Heart right ventricle (tissue), 16 donors: ENCODE data around the gene GLYAT. TPM values are rescaled to one million over a fixed set of nuclear protein-coding genes. Genes with fewer than 3 reads are reported as not detected.

Source experiments
- ATAC-seq, 8 donors: fragments of 200-7000 bp; cut with Tn5 transposase; one replicate each; pipeline ENCODE4 v1.9.1; 2020; ENCODE audit warnings: mild to moderate bottlenecking in 8 of 8, moderate library complexity in 8 of 8, moderate number of reproducible peaks in 1 of 8
- DNase-seq, 2 donors: peaks; one replicate each; pipeline ENCODE4 v3.0.0-alpha.2; 2020
- H3K27ac ChIP-seq, 10 donors: fragments of 200-600 bp; sonication (generic) in 2 of 10; one replicate each; pipeline versions ENCODE4 v1.5.0 to v1.8.0; 2020 to 2022; ENCODE audit warnings: mild to moderate bottlenecking in 3 of 10
- H3K27me3 ChIP-seq, 7 donors: fragments of 200-600 bp; one replicate each; pipeline ENCODE4 v1.8.0; 2021 to 2022; ENCODE audit warnings: mild to moderate bottlenecking in 2 of 7
- H3K36me3 ChIP-seq, 9 donors: fragments of 200-600 bp; sonication (generic) in 1 of 9; one replicate each; pipeline versions ENCODE4 v1.5.0 to v1.8.0; 2020 to 2022; ENCODE audit warnings: mild to moderate bottlenecking in 2 of 9
- H3K4me1 ChIP-seq, 9 donors: fragments of 200-600 bp; sonication (generic) in 1 of 9; one replicate each; pipeline versions ENCODE4 v1.5.0 to v1.8.0; 2020 to 2022; ENCODE audit warnings: mild to moderate bottlenecking in 4 of 9
- H3K4me3 ChIP-seq, 10 donors: fragments of 200-600 bp; sonication (generic) in 2 of 10; one replicate each; pipeline versions ENCODE4 v1.5.0 to v1.8.0; 2020 to 2022; ENCODE audit warnings: mild to moderate bottlenecking in 7 of 10, moderate library complexity in 2 of 10
- H3K9me3 ChIP-seq, 11 donors: fragments of 200-600 bp in 10 of 11; sonication (generic) in 2 of 11; one replicate each; pipeline versions ENCODE4 v1.5.0 to v1.8.0; 2013 to 2022; ENCODE audit warnings: mild to moderate bottlenecking in 2 of 11, control low read depth in 1 of 11, moderate library complexity in 1 of 11
- WGBS, 2 donors: extraction: QIAGEN DNeasy Blood & Tissue Kit; methylation state at CpG; one replicate each; pipeline ENCODE4 v1.1.7; 2013; ENCODE audit warnings: inconsistent platforms in 1 of 2; 5-methylcytosine and 5-hydroxymethylcytosine counted together
- intact Hi-C, 10 donors: fragments of 100-400 bp; cut with DNase I; formaldehyde crosslinking; loops; one replicate each; pipeline versions ENCODE4 v1.11.1 to v1.14.2; 2022
- polyA plus RNA-seq, 2 donors: library from polyadenylated mRNA; stranded (reverse); fragments of 200-250 nt; gene quantifications; one replicate each; pipeline ENCODE4 v1.2.3, GENCODE V29; 2013
- total RNA-seq, 10 donors: library from RNA; stranded (reverse); fragmentation: NEBNext Ultra II Directional in 3 of 10; extraction: Animal tissue kit (Norgen Biotek cat#: 25700) in 3 of 10; gene quantifications; one replicate each; pipeline versions ENCODE4 v1.2.1 to v1.2.4, GENCODE V29; 2021 to 2023
- TF ChIP-seq, protein P1 (sequence below), 9 donors: fragments of 200-600 bp; sonication (generic) in 2 of 9; IDR thresholded peaks; one replicate each; pipeline versions ENCODE4 v1.5.0 to v1.8.0; 2021 to 2022; ENCODE audit warnings: antibody characterized with exemption in 9 of 9, mild to moderate bottlenecking in 5 of 9, moderate library complexity in 1 of 9
- donor health status: Arrhythmogenic right ventricular cardiomyopathy.
- donor health status: ischemic (EF 13 %, LVEDD 7.1; RV severe dilation, severe dysfunction).
- donor health status: healthy with polysubstance abuse.
- donor health status: DM: no; HTN: yes; CAD: no.
- donor health status: DM: no; HTN: no; CAD: no.
- donor health status: ischemic (EF 25% LVEDD 6.9; RV normal size, moderate dysfunction).
- donor health status: ischemic (EF 25% LVEDD 5.7; RV mildly dilated, moderate dysfunction).
- donor health status: healthy.
- donor health status: DM: yes; HTN: yes; CAD: no.
- donor health status: Ischemic cardiomyopathy.
- donor health status: ischemic (EF 35%, LVEDD 5.7; RV mildly dilated, moderate dysfunction).
- donor health status: nonischemic (EF 11% LVEDD 7.7; RV severe dilation, severe dysfunction).
- donor health status: DM: yes; HTN: yes; CAD: no.
- donor health status: PGD.
- donor health status: ischemic (EF 29% LVEDD 5.4; RV normal size, mild dysfunction).
- donor health status: nonischemic (EF 23%, LVEDD 6.1; RV moderate dilation, normal function).

The GLYAT gene
- total and polyA plus RNA-seq, 12 donors, result 0.22 to 0.79 (median 0.29) TPM; not detected in 7

DNA sequence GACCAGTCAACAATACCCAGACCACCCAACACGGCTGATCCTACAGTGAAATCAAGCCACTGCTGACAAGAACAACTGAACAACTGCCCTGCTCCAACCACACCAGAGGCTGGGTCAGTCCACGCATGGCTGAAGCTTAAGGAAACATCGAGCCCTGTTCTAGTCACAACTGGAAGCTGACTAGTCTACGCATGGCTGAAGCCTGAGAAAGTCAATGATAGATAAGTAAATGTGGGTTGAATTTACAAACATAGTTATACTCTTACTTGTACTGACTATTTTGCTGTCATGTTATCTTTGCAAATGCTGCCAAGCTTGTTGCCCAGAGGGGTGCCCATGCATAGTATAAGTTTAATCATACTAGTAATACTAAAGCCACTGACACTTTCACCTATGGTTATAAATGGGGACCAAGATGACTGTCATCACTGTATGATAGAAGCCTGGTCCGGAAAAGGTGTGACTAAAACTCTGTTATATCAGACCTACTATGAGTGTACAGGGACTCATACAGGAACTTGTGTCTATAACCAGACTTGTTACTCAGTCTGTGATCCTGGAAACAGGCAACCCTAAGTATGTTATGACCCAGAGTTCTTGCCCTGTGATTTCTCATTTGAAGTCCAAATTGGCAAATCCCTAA lies 43.4 kb upstream of the GLYAT start:
- ATAC-seq (no peak), DNase-seq (no peak)
- Histone ChIP-seq H3K27ac (no peak overlapping the region), H3K9me3 (no peaks in the 10 kb centered on the region), H3K4me3 (no peak overlapping the region), H3K27me3 (peaks cover 0 to 20% (median 0%) of the 10 kb centered on the region in 7 donors), H3K36me3 (no peaks in the 10 kb centered on the region), H3K4me1 (peaks cover 0 to 7% (median 0%) of the 10 kb centered on the region in 9 donors)
- intact Hi-C loops, result no loop called here
- TF ChIP-seq, protein P1, sequence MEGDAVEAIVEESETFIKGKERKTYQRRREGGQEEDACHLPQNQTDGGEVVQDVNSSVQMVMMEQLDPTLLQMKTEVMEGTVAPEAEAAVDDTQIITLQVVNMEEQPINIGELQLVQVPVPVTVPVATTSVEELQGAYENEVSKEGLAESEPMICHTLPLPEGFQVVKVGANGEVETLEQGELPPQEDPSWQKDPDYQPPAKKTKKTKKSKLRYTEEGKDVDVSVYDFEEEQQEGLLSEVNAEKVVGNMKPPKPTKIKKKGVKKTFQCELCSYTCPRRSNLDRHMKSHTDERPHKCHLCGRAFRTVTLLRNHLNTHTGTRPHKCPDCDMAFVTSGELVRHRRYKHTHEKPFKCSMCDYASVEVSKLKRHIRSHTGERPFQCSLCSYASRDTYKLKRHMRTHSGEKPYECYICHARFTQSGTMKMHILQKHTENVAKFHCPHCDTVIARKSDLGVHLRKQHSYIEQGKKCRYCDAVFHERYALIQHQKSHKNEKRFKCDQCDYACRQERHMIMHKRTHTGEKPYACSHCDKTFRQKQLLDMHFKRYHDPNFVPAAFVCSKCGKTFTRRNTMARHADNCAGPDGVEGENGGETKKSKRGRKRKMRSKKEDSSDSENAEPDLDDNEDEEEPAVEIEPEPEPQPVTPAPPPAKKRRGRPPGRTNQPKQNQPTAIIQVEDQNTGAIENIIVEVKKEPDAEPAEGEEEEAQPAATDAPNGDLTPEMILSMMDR (IDR thresholded peaks at IDR 0.05), result no peak
- WGBS, 2 donors, result 86 to 88% methylated on average over 5 of the region's 5 CpGs

DNA sequence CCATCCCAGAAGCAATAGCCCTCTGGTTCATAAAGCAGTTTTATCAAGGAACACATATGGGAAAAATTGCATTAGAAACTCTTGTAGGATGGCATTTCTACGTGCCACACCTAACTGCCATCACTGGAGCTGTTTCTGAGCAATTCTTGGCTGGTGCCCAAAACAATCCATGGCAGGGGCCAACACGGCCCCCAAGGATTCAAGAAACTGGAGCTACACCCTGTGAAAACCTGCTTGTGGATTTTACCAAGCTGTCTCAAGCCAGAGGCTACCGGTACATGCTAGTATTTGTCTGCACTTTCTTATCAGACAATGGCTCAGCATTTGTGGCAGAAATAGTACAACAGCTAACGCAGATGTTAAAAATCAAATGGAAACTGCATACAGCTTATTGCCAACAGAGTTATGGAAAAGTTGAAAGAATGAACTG lies 42.4 kb upstream of the GLYAT start:
- ATAC-seq (no peak), DNase-seq (no peak)
- Histone ChIP-seq H3K27ac (no peak overlapping the region), H3K9me3 (no peaks in the 10 kb centered on the region), H3K4me1 (peaks cover 0 to 7% (median 0%) of the 10 kb centered on the region in 9 donors), H3K4me3 (no peak overlapping the region), H3K27me3 (peaks cover 0 to 20% (median 0%) of the 10 kb centered on the region in 7 donors), H3K36me3 (no peaks in the 10 kb centered on the region)
- TF ChIP-seq, protein P1 (IDR thresholded peaks at IDR 0.05), result no peak
- 57 to 65% methylated on average over 4 of the region's 4 CpGs for WGBS, 2 donors
- intact Hi-C loops, result no loop called here

DNA sequence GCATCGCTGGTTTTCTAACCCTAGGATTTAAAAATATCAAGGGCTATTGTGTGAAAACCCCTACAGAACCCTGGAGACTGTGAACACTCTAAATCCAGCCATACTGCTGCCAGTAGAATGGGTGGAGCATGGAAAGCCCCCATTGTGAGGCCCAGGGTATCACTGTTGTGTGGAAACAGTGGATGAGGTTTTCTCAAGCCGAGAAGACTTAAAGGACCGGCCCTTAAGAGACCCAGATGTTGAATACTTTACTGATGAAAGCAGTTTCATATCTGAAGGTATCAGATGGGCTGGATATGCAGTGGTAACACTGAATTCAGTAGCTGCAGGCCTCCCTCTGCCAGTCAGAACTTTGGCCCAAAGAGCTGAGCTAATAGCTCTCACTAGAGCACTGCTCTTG lies 41.6 kb upstream of the GLYAT start:
- intact Hi-C loops, result no loop called here
- TF ChIP-seq, protein P1 (IDR thresholded peaks at IDR 0.05), result no peak
- ATAC-seq (no peak), DNase-seq (no peak)
- no peaks in the 10 kb centered on the region for H3K36me3 ChIP-seq
- peaks cover 0 to 7% (median 0%) of the 10 kb centered on the region in 9 donors for H3K4me1 ChIP-seq
- WGBS, 2 donors, result 64 to 78% methylated on average over 3 of the region's 3 CpGs
- H3K27me3 ChIP-seq, result peaks cover 0 to 20% (median 5%) of the 10 kb centered on the region in 7 donors
- no peaks in the 10 kb centered on the region for H3K9me3 ChIP-seq
- no peak overlapping the region for H3K27ac ChIP-seq
- no peak overlapping the region for H3K4me3 ChIP-seq

DNA sequence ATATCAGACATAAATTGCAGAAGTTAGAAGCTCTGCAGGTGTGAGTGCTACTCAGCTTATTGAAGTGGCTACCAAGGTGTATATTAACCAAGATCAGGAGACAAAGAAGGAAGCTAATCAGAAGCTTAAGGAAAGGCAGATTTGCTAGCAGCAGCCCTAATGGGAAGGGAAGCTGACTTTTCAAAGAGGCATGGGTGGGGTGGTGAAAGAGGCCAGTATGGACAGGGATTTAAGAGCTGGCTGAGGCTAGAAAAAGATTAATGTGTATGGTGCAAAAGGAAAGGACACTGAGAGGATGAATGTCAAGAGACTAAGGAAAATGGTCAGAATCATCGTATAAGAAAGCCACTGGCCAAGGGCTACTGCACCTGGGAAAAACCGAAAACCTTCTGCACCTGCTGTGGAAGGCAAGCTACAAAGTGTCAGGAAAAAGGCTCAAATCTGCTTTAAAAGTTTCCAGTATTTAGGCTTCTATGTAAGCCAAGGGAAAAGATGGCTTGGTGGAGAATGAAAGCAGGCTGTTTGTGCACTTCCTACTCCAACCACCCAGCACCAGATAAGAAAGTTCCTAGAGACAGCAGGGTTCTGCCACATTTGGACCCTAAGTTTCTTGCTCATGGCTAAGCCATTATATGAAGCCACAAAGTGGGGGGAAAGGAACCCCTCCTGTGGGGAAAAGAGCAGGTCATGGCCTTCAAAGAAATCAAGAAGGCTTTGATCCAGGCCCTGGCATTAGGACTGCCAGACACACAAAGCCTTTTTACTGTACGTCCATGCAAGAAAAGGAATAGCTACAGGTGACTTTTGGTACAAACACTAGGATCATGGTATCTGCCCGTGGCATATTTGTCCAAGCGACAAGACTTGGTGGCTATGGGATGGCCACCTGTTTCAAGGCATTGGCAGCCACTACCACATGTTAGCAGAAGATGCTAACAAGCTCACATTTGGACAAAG lies 40.9 kb upstream of the GLYAT start:
- no peak overlapping the region for H3K4me3 ChIP-seq
- no peaks in the 10 kb centered on the region for H3K9me3 ChIP-seq
- peaks cover 0 to 7% (median 0%) of the 10 kb centered on the region in 9 donors for H3K4me1 ChIP-seq
- WGBS, 2 donors, result 85 to 86% methylated on average over 5 of the region's 5 CpGs
- ATAC-seq (no peak), DNase-seq (no peak)
- peaks cover 0 to 20% (median 5%) of the 10 kb centered on the region in 7 donors for H3K27me3 ChIP-seq
- H3K27ac ChIP-seq, result no peak overlapping the region
- intact Hi-C loops, result no loop called here
- TF ChIP-seq, protein P1 (IDR thresholded peaks at IDR 0.05), result no peak
- H3K36me3 ChIP-seq, result no peaks in the 10 kb centered on the region
